Measurements from ENCODE around the gene SFSWAP. TPM values are rescaled to one million over a fixed set of nuclear protein-coding genes. Genes with fewer than 3 reads are reported as not detected.

Gene SFSWAP
- total RNA-seq, 4 donors from 2014 or later: 45.9 to 66.2 (median 55.4) TPM

- Histone ChIP-seq H3K36me3 (no peaks in the 10 kb centered on the region), H3K9me3 (no peaks in the 10 kb centered on the region), H3K4me1 (peaks cover 9 to 22% (median 15%) of the 10 kb centered on the region in 4 donors), H3K4me3 (no peak overlapping the region), H3K27me3 (peaks cover 37% of the 10 kb centered on the region), H3K27ac (no peak overlapping the region)
- peak; percentile 21 for DNase-seq
- in situ Hi-C loops (cut with MboI; ENCODE audit: low pct_ligation_motif_present in 1 of 4, low pct_unique_long_range_greater_than_20kb in 1 of 4, low sequenced_read_pairs in 3 of 4): no loop called here
- intact Hi-C loops (cut with DNase I; ENCODE audit: low total_unique reads): no loop called here
- no peak for TF ChIP-seq POLR2A (IDR thresholded peaks at IDR 0.05)
- no peak for TF ChIP-seq POLR2AphosphoS5 (IDR thresholded peaks at IDR 0.05)
- TF ChIP-seq CTCF (IDR thresholded peaks at IDR 0.05): no peak
- no peak for TF ChIP-seq EP300 (IDR thresholded peaks at IDR 0.05; ENCODE audit: low read depth)
- 53% methylated on average over 18 of the region's 20 CpGs; no CpG with 5 or more reads in 1 of the 2 donors for WGBS, 2 donors (ENCODE audit: low coverage in 1 of 2)
Measured at GRCh38 chr12:131834798-131835615, 124.1 kb downstream of the SFSWAP start.

- DNase-seq: no peak
- WGBS, 2 donors (ENCODE audit: low coverage in 1 of 2): 84% methylated on average over 7 of the region's 7 CpGs; no CpG with 5 or more reads in 1 of the 2 donors
- Histone ChIP-seq H3K4me3 (no peak overlapping the region), H3K27ac (no peak overlapping the region), H3K27me3 (peaks cover 30% of the 10 kb centered on the region), H3K4me1 (peaks cover 2 to 15% (median 8%) of the 10 kb centered on the region in 4 donors), H3K9me3 (no peaks in the 10 kb centered on the region), H3K36me3 (no peaks in the 10 kb centered on the region)
- TF ChIP-seq EP300 (IDR thresholded peaks at IDR 0.05; ENCODE audit: low read depth) (no peak), CTCF (IDR thresholded peaks at IDR 0.05) (no peak), POLR2AphosphoS5 (IDR thresholded peaks at IDR 0.05) (no peak), POLR2A (IDR thresholded peaks at IDR 0.05) (no peak)
- in situ Hi-C loops (cut with MboI; ENCODE audit: low pct_ligation_motif_present in 1 of 4, low pct_unique_long_range_greater_than_20kb in 1 of 4, low sequenced_read_pairs in 3 of 4): no loop called here
- intact Hi-C loops (cut with DNase I; ENCODE audit: low total_unique reads): no loop called here
Measured at GRCh38 chr12:131835616-131836171, 124.8 kb downstream of the SFSWAP start.

GRCh38 chr12:131836193-131836592, 125.3 kb downstream of the SFSWAP start:
- H3K9me3 ChIP-seq: no peaks in the 10 kb centered on the region
- in situ Hi-C loops (cut with MboI; ENCODE audit: low pct_ligation_motif_present in 1 of 4, low pct_unique_long_range_greater_than_20kb in 1 of 4, low sequenced_read_pairs in 3 of 4): no loop called here
- 42% methylated on average over 2 of the region's 3 CpGs; no CpG with 5 or more reads in 1 of the 2 donors for WGBS, 2 donors (ENCODE audit: low coverage in 1 of 2)
- H3K27ac ChIP-seq: no peak overlapping the region
- H3K4me1 ChIP-seq: peaks cover 0 to 10% (median 5%) of the 10 kb centered on the region in 4 donors
- no peak for DNase-seq
- intact Hi-C loops (cut with DNase I; ENCODE audit: low total_unique reads): no loop called here
- no peak overlapping the region for H3K4me3 ChIP-seq
- peaks cover 25% of the 10 kb centered on the region for H3K27me3 ChIP-seq
- TF ChIP-seq CTCF (IDR thresholded peaks at IDR 0.05): peak in 2 of 5 experiments; percentile 14 to 18
- TF ChIP-seq POLR2A (IDR thresholded peaks at IDR 0.05): no peak
- H3K36me3 ChIP-seq: no peaks in the 10 kb centered on the region

GRCh38 chr12:131836714-131837397, 126.0 kb downstream of the SFSWAP start:
- no peak for TF ChIP-seq CTCF (IDR thresholded peaks at IDR 0.05)
- Histone ChIP-seq H3K27me3 (peaks cover 21% of the 10 kb centered on the region), H3K36me3 (no peaks in the 10 kb centered on the region), H3K27ac (no peak overlapping the region), H3K4me1 (peaks cover 0 to 7% (median 3%) of the 10 kb centered on the region in 4 donors), H3K9me3 (no peaks in the 10 kb centered on the region), H3K4me3 (no peak overlapping the region)
- in situ Hi-C loops (cut with MboI; ENCODE audit: low pct_ligation_motif_present in 1 of 4, low pct_unique_long_range_greater_than_20kb in 1 of 4, low sequenced_read_pairs in 3 of 4): no loop called here
- WGBS, 2 donors (ENCODE audit: low coverage in 1 of 2): 38 to 79% methylated on average over 2 to 13 of the region's 13 CpGs
- intact Hi-C loops (cut with DNase I; ENCODE audit: low total_unique reads): no loop called here
- no peak for DNase-seq

Measured in transverse colon (tissue), 4 donors.